GM19035 (cell line): Measurements from ENCODE around the gene RPP25L.

Experiments
- ATAC-seq: cut with Tn5 transposase; IDR thresholded peaks from one replicate; pipeline ENCODE4 v1.9.1; 2021; ENCODE audit not compliant: unreplicated experiment

The RPP25L gene

DNA sequence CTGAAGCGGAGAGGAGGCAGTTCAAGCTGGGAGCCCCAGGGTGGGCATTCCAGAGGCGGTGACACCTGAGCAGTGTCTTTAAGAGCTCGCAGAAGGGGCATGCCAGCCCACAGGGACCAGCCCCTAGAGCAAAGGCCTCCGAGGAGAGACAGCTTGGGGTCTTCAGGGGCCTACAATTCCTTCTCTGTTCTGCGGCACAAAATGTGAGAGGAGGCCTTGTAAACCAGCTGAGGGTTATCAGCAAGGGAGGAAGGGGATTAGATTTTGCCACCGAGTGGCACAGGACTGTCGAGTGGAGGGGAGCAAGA is 26.2 kb upstream of the RPP25L start:
- peak; percentile 3 for ATAC-seq

DNA sequence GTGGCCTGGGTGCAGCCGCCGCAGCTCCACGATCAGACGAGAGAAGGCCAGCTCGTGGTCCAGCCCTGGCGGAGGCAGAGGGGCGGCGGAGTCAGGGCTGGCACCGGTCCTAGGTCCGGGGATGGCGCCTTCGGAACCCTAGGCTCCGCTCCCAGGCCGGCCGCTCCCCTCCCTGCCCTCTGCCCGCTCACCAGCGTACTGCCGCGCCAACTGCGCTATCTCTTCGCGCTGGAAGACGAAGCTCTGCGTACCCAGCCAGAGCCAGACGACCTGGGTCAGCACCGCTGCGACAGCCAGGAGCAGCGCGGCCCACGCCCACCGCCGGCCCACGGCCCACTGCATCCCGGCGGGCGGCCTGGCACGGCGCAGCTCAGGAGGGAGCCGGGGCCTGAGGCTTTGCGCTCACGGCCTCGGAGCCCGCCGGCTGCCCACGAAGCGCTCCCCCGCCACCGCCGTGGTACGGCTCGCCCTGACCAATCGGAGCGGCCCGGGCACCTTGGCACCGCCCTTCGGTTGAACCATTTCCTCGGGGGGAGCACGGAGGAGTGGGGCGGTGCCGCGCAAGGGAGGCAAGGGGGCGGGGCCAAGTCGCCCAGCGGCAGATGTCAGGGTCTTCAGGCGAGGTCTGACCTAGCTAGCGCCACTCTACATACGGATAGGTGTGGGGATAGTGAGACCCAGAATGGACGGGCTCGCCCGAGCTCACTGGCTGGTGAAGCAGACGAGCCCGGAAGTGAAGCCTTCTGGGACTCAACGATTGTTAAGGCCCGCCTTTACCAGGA is 25.6 kb upstream of the RPP25L start, which contains the start of gene SIGMAR1:
SIGMAR1 (minus strand) TSS at position 432 of the 782 bp plus-strand sequence; CDS start at position 342, 90 bp downstream.
- peak; percentile 89 for ATAC-seq

DNA sequence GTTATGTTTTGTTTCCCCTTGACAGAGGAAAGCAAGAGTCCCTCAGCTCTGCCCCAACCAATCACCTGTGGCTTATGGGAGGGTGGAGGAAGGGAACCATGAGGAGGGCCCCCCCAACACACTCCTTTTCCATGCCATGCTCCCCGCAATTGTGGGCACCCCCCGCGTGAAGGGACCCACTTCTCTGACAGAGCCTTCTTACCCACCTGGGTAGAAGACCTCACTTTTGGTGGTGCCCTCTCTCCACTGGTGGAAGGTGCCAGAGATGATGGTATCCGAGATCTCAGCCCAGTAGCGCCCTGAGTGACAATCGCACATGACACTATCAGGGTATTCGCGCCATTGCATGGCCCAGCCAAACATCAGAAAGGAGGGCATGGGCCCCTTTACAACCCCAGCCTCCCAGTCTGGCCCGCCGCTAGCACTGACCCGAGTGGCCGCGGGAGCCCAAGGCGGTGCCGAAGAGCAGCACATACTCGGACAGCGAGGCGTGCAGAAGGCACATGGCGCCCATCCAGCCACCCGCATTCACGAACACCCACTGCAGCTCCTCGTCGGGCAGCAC is 25.0 kb upstream of the RPP25L start:
- peak; percentile 16 for ATAC-seq

DNA sequence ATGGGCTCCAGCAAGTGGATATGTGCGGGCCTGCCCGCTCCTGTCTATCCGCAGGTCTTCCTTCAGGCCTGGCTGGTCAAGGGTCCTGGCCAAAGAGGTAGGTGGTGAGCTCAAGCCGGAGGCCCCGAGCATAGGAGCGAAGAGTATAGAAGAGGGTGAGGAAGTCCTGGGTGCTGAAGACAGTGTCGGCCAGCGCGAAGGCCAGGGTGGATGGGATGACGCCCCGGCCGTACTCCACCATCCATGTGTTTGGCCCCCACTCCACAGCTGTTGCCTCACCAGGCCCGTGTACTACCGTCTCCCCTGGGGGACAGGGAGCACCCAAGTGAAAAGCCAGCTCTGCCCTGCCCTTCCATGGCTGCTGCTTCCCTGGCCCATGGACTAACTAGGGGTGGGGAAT is 23.7 kb upstream of the RPP25L start:
- ATAC-seq = no peak

DNA sequence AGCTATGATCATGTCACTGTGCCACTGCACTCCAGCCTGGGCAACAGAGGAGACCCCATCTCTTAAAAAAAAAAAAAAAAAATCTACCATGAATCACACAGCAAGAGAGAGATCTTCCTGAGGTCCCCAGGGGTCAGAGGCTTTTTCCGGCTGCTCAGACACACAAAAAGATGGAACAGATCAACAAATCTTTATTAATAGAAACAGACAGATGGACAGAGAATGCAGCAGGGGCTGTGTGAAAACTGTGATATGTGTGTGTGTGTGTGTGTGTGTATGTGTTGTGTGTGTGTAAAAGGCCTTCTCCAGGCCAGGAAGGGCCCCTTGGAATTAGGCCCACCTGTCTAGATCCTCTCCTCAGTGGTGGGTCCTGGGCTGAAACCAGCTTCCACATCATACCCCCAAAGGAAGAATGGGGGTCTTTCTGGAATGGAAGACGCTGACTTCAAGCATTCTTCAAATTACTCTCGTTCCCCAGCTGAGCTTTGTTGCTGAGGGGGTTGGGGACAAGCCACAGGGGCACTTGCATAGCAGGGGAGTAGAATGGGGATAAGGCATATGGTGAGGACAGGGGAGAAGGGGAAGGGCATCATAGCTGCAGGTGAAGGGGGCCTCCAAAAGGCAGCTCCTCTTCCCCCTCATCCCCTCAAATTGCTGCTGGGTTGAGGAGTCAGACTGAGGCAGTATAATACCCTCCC is 22.8 kb upstream of the RPP25L start:
- ATAC-seq = no peak

DNA sequence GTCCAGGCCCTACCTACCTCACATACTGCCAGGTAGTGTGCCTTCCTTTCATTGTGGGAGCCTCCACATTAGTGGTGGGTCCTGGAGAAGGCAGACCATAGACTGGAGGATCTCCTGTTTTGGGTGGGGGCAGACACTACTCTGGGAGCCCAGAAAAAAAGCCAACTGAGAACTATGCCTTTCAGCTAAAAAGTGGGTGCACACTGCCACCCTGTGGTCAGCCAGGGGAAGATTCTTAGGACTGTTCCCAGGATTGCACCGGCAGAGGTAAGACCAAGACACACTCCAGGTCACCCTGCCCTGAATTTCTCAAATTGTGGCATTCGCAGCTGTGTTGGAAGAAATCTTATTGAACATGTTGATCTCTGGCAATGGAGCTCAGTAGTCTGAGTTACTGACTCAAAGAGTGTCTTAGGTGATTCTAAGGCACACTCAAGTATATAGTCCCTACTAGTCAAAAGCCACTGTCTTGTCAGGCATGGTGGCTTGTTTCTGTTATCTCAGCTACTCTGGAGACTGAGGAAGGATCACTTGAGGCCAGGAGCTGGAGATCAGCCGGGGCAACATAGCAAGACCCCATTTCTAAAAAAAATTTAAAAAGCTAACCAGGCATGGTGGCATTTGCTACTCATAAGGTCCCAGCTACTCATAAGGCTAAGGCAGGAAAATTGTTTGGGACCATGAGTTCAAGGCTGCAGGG is 22.1 kb upstream of the RPP25L start:
- ATAC-seq = no peak

DNA sequence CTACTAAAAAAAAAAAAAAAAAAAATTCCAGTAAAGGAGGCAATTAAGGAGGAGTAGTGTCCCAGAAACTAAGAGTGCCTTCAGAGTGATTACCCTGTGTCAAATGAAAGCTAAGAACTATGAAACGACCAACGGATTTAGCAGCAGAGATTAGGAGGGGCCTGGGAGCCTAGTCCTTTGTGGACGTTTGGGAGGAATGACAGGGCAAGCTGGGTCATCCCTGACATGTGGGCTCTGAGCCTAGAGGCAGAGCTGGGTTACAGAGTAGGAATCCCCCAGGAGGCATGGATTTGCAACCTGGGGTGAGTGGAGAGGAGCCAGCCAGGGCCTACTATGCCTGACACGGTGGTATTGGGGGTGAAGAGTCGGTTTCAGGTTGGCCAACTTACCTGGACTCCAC is 21.3 kb upstream of the RPP25L start:
- no peak for ATAC-seq

DNA sequence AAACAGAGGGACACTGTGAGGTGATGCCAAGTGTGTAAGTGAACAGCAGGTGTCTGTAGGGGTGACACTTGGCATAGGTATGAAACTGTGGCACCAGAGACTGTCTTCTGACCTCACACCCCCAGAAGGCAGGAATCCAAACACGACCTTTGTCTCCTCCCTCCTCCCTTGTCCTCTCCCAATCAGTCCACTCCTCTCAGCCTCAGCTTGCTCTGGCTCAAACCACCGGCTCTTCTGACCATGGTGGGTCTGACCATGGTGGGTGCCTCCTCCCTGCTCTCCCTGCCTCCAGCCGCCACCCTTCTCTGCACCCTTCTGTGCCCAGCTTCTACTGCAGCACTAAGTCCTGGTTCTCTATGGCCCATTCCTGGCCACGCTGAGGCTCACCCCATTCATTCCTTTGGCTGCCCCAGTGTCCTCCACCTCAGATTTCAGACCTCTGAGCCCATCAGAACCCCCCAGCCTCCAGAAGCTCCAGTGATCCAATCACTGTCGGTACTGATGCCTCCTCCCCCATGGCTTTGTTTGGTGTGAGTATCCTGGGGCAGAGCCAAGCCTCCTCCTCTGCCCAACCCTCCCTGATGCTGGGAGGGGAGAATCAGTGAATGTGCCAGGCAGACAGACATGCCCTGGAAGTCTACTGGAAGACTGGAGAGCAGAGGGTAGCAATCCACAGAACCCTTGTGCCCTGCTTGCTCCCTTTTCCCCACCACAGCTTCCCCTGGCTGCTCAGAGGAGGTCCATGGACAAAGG is 18.7 kb upstream of the RPP25L start:
- ATAC-seq = no peak

DNA sequence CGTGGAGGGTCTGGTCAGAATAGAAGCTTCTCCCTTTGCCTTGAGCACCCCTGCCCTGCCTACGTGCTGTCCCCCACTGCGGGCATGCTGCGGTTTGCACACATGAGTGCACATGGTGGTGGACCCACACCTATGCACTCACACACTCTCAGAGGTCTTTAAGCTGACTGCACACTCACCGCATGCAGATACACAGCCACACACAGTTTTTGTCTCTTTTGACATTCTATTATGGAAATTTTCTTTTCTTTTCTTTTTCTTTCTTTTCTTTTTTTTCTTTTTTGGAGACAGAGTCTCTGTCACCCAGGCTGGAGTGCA is 17.6 kb upstream of the RPP25L start:
- no peak for ATAC-seq

DNA sequence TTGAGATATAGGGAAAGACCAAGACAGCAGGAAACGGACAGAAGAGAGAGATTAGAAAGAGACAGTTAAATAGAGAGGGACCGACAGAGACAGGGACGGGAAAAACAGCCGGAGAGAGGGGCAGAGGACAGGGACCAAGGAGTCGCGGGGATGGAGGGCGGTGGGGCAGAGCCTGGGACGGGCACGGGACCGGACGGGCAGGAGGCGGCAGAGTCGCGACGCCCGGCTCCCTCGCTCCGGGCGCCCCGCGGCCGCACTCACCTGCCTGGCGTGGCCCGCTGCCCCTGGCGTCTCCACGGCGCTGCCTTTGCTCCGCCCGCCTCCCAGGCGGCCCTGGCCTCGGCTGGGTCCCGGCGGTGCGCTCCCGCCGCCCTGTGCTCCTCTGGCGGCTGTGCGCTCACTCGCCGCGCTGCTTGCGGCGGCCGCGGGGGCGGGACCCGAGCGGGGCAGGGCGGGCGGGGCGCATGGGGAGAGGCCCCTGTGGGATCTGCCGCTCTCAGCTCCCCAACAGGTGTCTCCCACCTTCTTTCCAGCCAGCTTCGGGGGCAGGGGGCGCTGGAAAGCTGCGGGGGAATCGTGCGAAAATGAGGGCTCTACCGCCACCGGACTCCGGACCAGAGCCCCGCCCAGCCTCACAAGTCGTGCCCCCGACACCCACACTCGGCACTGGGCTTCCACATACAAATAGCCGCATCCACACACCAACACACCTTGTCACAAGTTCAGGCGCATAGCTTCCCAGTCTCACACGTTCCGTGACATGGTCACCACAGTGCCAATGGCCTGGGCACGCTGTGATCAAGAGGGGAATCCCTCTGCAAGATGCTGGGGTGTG is 17.0 kb upstream of the RPP25L start, which contains the start of gene ARID3C:
ARID3C (minus strand) TSS at position 411 of the 835 bp plus-strand sequence. CDS start 1,052 bp downstream, outside the sequence.
- ATAC-seq = no peak

DNA sequence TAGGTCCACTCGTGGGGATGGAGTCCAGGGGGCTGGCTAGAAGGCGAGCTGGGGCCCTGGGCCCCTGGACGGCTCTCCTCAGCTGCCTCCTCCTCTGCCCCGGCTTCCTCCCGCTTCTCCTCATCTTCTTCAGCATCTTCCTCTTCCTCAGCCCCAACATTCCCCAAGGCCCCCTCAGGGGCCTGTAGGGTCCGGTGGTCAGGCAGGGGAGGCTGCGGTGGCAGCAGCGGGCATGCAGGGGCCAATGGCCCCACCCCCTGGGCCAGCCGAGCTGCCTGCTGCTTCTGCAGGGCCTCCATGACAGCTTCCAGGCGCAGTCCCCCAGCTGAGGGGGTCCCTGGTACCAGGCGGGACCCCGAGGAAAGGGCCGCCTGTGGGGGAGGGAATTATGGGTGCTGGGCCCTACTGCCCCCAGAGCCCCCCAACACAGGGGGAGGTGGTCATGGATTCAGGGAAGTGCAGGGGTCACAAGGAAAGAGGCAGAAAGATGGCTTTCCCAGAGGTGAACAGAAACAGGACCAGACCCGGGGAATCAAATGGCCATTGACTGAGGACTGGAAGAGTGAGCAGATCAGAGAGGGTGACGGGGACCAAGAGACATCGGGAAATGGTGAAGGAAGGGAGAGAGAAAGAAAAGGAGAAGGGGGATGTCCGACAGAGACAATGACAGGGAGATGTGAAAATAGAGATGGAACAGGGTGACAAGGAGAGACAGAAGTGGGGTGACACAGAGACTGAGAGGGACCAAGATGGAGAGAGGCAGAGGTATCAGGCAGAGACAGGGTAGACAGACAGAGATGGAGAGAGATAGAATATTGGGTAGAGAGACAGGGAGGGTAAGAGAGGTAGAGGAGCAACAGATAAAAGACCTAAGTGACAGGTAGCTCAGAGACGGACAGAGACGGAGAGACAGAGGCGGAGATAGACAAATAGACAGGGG is 16.1 kb upstream of the RPP25L start:
- ATAC-seq = no peak

DNA sequence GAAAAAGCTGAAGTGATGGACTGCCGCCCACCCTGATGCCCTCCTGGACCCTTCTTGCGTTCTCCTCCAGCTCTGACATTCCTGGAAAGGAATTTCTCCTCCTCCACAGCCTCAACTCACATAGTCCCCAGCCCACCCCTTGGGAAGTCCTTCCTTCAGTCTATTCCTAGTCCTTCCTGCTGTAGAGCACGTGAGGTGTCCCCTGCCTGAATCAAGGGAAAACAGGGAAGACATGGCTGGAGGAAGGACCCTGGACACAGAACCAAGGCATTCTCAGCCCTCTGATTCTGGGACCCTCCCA is 13.2 kb upstream of the RPP25L start:
- ATAC-seq = no peak

DNA sequence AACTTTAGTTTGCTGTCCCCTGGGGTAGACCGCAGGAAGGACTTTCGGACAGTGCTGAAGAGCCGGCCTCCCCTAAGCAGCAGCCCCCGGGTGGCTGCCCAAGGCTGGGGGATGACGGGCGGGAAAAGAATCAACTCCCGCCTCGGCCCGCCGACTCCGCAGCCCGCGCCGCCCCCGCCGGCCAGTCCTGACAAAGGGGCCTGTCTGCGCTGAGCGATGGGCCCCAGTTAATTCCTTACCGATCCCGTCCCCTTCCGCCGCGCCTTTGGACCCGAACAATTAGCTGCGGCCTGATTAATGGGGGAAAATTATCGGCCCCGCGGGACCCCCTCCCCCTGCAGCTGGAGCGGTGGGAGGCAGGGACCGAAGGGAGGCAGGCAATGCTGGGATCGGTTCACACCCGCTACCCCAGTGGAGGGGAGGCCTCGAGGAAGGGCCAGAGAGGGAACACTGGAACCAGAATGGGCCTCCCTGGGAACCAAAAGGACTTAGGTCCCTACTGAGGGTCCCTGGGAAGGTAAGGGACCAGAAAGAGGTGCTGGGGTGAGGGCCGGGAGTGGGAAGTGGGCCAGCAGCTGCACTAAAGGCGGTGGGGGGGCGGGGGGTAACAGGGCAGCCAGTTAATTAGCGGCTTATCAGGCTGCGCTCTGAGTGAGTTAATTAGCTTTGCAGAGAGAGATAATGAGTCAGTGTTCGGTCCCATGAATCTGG is 12.7 kb upstream of the RPP25L start:
- no peak for ATAC-seq

DNA sequence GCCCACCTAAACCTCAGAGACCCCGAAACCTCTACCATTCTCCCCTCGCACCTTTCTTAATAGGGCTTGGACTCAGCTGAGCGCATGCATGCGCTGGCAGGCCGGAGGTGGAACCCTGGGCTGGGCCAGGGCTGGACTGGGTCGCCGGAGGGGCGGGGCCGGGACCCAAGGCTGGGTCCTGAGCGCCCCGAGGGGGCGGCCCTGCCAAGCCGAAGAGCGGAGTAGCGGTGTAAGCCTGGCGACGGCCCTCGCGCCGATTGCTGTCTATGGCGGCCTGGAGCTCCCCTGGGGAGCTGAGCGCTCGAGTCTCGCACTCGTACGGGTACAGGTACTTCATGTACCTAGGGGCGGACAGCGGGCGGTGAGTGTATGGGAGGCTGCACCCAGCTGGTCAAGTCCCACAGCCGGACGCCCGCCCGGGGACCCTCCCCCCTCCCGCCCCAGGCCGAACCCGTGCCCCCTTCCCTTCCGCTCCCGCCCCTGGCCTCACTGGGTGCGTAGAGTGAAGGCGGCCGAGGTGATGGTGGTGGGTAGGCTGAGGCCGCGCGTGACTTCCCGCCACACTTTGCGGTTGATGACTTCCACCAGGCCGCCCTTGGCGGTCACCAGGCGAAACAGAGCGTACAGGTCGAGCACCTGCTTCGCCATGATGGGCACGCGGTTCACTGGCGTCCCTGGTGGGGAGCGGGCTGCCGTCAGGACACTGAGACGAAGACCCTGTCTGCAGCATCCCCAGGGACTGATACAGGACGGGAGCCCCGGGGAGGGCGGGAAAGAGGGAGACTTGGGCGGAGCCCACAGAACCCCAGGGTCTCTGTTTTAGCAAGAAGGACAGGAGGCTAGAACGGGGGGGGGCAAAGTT is 11.7 kb upstream of the RPP25L start:
- ATAC-seq = no peak

DNA sequence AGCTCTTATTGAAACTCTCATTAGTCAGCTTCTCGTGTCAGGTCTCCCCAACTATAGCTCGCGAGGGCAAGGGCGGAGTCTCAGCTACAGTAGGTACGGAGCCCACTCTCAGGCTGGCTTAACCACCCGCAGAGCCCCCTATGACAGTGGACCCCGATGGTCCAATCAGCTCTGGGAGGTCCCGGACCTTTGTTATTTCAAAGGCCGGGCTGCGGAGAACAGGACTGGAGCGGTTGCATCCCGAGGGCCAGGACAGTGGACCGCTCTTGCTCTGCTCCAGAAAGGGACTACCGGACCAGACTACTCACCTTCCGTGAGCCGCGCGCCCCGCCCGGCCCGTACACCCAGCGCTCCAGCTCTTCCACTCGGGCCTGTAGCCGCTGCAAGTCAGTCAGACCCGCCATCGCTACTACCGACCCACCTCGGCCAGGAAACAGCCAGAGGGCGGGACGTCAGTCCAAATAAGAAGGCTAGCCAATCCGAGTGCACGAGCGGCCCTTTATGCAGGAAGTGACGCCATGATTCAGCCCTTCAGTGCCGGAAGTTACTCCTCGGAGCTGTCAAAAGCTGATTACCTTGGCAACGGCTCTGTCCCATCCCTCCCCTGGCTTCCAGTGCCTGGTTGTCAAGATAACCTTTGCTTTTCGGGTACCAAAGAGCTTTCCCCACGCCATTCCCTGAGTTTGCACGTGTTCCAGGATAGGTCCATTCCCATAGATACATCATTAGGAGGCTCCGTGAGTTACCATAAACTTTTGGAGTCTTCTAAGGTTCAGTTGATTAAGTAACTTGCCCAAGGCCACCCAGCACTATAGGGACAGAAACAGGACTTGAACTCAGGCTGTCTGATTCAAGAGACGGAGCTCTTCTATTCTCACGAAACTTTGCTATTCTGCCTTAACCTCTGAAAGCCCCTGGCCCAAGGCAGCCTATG is 8.4 kb upstream of the RPP25L start, which contains the start of gene DCTN3:
DCTN3 (minus strand) TSS at position 435 of the 934 bp plus-strand sequence; CDS start at position 404, 31 bp downstream.
- ATAC-seq = peak; percentile 99

DNA sequence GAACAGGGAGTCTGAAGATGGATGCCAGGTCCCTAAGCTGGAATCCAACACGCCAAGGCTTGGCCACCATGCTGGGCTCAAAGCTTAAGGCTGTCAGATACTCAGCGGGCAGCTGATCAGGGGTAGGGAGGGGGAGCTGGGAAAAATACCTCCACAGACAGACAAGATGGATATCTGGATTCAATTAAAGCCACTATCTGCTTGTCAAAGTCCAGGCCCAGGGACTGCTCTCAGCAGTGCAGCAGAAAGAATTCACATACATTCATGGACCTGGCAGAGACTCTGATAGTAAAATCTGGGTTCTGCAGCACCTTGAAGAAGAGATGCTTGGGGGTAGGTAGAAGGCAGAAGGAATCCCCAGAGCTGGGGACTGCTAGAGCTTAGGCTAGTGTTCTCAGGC is 3.2 kb upstream of the RPP25L start:
- ATAC-seq = no peak
